Cardiac muscle cell (in vitro differentiated cells and primary cell): Measurements from ENCODE around the gene HK3. TPM values are rescaled to one million over a fixed set of nuclear protein-coding genes. Genes with fewer than 3 reads are reported as not detected.

ENCODE experiments used
- DNase-seq, 2 donors: peaks; one replicate each; pipeline versions ENCODE4 v3.0.0 to v3.0.0-alpha.2; 2010 to 2017; ENCODE audit warnings: low read depth in 1 of 2, low spot score in 1 of 2
- H3K27ac ChIP-seq: fragments of 200-600 bp; sonication (generic); 2 replicates; pipeline ENCODE4 v1.5.1; 2016
- H3K27me3 ChIP-seq: fragments of 200-600 bp; sonication (generic); 2 replicates; pipeline ENCODE4 v1.6.0; 2016; ENCODE audit warnings: control low read depth
- H3K36me3 ChIP-seq: fragments of 200-600 bp; sonication (generic); 2 replicates; pipeline ENCODE4 v1.5.1; 2016; ENCODE audit warnings: control low read depth
- H3K4me1 ChIP-seq: fragments of 200-600 bp; sonication (generic); 2 replicates; pipeline ENCODE4 v1.8.1; 2017; ENCODE audit warnings: low read depth, mild to moderate bottlenecking, mixed run types
- H3K4me3 ChIP-seq: fragments of 200-600 bp; sonication (generic); 2 replicates; pipeline ENCODE4 v1.5.1; 2016; ENCODE audit warnings: mild to moderate bottlenecking
- H3K9me3 ChIP-seq: fragments of 200-600 bp; sonication (generic); 2 replicates; pipeline ENCODE4 v1.5.1; 2017; ENCODE audit warnings: low read depth, mild to moderate bottlenecking, control low read depth
- polyA plus RNA-seq: library from polyadenylated mRNA; unstranded; fragments of >200 nt; fragmentation: Nextera tagmentation; extraction: Ambion mirVana; gene quantifications from 2 replicates; pipeline ENCODE4 v1.2.1, GENCODE V29; 2016
- total RNA-seq: library from RNA; depleted of rRNA; stranded (reverse); fragments of >200 nt; gene quantifications from 2 replicates; pipeline ENCODE4 v1.2.3, GENCODE V29; 2016
- TF ChIP-seq, protein P1 (sequence below): IDR thresholded peaks from 2 replicates; pipeline ENCODE4 v1.5.1; 2012; ENCODE audit warnings: low read depth, mild to moderate bottlenecking, low read length

HK3 gene
- total and polyA plus RNA-seq, 2 experiments from 2014 or later = not detected

DNA sequence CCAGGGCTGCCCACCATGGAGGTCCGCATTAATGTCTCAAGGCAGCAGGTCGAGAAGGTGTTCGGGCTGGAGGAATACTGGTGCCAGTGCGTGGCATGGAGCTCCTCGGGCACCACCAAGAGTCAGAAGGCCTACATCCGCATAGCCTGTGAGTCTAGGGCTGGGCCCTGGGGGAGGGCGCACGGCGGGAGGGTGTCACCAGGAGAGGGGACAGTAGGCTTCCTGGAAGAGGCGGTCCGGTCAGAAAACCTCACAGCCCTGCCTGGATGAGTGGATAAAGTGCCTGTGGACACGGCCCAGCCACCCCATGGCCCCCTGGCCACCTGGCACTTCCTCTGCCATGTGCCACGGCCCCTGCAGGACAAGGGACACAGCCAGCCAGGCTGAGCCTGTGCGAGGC is 31.0 kb downstream of the HK3 start:
- peaks cover 14% of the 10 kb centered on the region for H3K4me1 ChIP-seq
- DNase-seq = no peak
- H3K9me3 ChIP-seq = no peaks in the 10 kb centered on the region
- H3K27ac ChIP-seq = no peak overlapping the region
- TF ChIP-seq, protein P1, sequence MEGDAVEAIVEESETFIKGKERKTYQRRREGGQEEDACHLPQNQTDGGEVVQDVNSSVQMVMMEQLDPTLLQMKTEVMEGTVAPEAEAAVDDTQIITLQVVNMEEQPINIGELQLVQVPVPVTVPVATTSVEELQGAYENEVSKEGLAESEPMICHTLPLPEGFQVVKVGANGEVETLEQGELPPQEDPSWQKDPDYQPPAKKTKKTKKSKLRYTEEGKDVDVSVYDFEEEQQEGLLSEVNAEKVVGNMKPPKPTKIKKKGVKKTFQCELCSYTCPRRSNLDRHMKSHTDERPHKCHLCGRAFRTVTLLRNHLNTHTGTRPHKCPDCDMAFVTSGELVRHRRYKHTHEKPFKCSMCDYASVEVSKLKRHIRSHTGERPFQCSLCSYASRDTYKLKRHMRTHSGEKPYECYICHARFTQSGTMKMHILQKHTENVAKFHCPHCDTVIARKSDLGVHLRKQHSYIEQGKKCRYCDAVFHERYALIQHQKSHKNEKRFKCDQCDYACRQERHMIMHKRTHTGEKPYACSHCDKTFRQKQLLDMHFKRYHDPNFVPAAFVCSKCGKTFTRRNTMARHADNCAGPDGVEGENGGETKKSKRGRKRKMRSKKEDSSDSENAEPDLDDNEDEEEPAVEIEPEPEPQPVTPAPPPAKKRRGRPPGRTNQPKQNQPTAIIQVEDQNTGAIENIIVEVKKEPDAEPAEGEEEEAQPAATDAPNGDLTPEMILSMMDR = no peak
- H3K4me3 ChIP-seq = no peak overlapping the region
- peaks cover 4% of the 10 kb centered on the region for H3K27me3 ChIP-seq
- no peaks in the 10 kb centered on the region for H3K36me3 ChIP-seq

DNA sequence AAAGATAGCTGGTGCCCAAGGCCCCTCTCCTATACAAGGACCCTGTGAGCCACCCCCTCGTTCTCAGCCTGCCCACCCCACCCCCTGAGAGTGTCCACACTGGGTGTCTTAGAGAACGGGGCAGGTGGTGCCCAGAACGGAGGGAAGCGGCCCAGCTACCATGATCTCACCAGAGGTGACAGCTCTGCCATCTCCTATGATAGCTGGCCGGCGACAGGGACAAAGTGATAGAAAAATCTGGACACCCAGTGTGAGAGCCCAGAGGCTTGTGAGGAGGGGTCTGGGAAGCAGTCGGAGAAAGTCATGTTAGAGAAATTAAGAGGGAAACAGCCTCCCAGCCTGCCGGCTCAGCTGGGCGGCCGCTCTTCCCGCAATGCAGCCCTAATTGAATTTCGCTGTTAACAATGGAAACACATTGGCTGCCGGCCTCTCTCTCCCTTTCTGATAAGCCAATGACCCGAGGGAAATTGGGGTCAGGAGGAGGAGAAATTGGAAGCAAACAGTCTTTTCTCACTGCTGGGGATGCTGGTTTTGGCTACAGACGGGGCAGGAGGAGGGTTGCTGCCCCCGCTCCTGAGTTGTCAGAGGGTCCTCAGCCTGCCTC is 32.3 kb downstream of the HK3 start:
- TF ChIP-seq, protein P1 = no peak
- Histone ChIP-seq H3K9me3 (no peaks in the 10 kb centered on the region), H3K4me3 (no peak overlapping the region), H3K27ac (no peak overlapping the region), H3K4me1 (peaks cover 17% of the 10 kb centered on the region), H3K27me3 (peaks cover 4% of the 10 kb centered on the region), H3K36me3 (no peaks in the 10 kb centered on the region)
- peak; percentile 9 to 55 for DNase-seq

DNA sequence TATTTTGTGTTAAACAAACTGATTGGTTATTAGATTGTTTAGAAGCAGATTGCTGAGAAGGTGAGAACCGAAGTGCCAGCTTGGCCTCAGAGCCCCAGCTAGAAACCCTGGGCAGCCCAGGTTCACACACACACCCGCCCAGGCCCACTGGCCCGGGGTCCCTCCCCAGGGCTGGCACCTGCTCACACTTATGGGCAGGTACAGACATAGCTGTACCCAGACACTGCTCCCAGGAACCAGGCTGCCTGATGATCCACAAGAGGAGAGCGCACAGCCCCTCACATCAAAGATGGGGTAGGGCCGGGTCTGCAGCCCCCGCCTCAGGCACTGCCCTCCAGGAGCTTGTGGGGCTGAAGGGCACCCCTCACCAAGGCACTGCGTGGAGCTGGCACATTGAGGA is 33.2 kb downstream of the HK3 start:
- no peak overlapping the region for H3K27ac ChIP-seq
- peaks cover 4% of the 10 kb centered on the region for H3K27me3 ChIP-seq

DNA sequence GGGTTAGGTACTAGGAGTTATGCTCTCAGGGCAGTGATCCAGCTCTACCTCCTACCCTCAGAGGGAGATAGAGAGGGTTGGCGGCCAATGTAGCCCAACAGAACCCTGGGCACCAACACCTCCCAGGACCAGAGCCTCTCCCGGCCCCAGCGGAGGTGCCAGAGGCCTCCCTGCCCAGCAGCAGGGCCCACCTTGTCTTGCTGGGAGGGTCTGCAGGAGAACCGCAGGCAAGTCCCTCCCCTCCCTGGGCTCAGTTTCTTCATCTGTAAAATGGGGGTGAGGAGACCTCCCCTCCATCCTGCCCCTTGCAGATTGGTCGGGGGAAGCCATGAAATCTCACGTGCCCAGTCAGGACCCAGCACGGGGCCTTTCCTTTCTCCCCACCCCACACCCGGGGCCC is 34.4 kb downstream of the HK3 start:
- H3K4me3 ChIP-seq = no peak overlapping the region
- H3K36me3 ChIP-seq = no peaks in the 10 kb centered on the region
- no peaks in the 10 kb centered on the region for H3K9me3 ChIP-seq
- TF ChIP-seq, protein P1 = no peak
- no peak overlapping the region for H3K27ac ChIP-seq
- peaks cover 4% of the 10 kb centered on the region for H3K27me3 ChIP-seq
- DNase-seq = no peak
- peaks cover 17% of the 10 kb centered on the region for H3K4me1 ChIP-seq

More for the DNA sequence above, 33.2 kb downstream of the HK3 start:
- Histone ChIP-seq H3K36me3 (no peaks in the 10 kb centered on the region), H3K9me3 (no peaks in the 10 kb centered on the region), H3K4me3 (no peak overlapping the region), H3K4me1 (peaks cover 17% of the 10 kb centered on the region)
- DNase-seq = no peak
- TF ChIP-seq, protein P1 = no peak

DNA sequence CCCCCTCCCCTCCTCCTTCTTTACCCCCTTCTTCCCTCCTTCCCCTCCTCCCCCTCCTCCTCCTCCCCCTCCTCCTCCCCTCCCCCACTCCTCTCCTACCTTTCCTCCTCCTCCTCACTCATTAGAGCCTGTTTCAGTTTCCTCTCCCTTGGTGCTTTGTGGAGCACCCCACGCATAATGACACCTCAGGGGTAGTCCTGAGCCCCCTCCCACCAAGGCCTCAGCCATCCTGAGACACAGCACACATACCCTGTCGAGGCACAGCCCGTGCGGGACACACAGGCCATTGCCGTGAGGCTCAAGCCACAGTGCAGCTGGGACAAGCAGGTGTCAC is 35.4 kb downstream of the HK3 start:
- Histone ChIP-seq H3K27me3 (peaks cover 4% of the 10 kb centered on the region), H3K9me3 (no peaks in the 10 kb centered on the region), H3K4me1 (peaks cover 17% of the 10 kb centered on the region), H3K4me3 (no peak overlapping the region), H3K36me3 (no peaks in the 10 kb centered on the region), H3K27ac (no peak overlapping the region)
- no peak for DNase-seq
- TF ChIP-seq, protein P1 = no peak
